ENCODE measurements around the gene NFAT5. TPM values are rescaled to one million over a fixed set of nuclear protein-coding genes. Genes with fewer than 3 reads are reported as not detected.

The NFAT5 gene
- total RNA-seq, 2 donors from 2014 or later = 77.3 to 98.6 TPM

DNA sequence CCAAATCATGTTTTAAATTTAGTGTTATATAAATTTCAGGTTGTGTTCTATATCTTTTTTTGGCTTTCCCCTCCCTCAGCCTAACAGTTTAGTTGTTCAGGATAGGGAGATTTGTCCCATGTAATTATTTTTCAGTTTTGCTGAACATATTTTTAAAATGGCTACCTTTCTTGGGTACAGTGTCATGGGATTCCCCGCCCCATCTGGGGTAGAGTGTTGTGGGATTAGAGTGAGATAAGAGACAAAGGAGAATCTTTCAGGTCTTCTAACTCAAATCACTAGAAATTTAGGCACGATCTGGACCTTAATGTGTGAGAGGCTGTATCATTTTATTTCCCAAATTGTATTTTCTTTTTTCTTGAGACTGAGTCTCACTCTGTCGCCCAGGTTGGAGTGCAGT, 24.8 kb downstream of the NFAT5 start:
- DNase-seq (ENCODE audit: low spot score) (no peak), ATAC-seq (ENCODE audit: insufficient number of reproducible peaks, low FRiP score, low read depth) (no peak)
- Histone ChIP-seq H3K4me1 (ENCODE audit: control insufficient read depth in 1 of 2, low read depth in 2 of 2) (peaks cover 6 to 16% of the 10 kb centered on the region in 2 donors), H3K27ac (no peak overlapping the region), H3K36me3 (no peaks in the 10 kb centered on the region), H3K9me3 (no peaks in the 10 kb centered on the region), H3K27me3 (replicated peaks; ENCODE audit: insufficient read depth) (no peaks in the 10 kb centered on the region), H3K4me3 (no peak overlapping the region)
- TF ChIP-seq, protein P1, sequence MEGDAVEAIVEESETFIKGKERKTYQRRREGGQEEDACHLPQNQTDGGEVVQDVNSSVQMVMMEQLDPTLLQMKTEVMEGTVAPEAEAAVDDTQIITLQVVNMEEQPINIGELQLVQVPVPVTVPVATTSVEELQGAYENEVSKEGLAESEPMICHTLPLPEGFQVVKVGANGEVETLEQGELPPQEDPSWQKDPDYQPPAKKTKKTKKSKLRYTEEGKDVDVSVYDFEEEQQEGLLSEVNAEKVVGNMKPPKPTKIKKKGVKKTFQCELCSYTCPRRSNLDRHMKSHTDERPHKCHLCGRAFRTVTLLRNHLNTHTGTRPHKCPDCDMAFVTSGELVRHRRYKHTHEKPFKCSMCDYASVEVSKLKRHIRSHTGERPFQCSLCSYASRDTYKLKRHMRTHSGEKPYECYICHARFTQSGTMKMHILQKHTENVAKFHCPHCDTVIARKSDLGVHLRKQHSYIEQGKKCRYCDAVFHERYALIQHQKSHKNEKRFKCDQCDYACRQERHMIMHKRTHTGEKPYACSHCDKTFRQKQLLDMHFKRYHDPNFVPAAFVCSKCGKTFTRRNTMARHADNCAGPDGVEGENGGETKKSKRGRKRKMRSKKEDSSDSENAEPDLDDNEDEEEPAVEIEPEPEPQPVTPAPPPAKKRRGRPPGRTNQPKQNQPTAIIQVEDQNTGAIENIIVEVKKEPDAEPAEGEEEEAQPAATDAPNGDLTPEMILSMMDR (IDR thresholded peaks at IDR 0.05) = no peak

DNA sequence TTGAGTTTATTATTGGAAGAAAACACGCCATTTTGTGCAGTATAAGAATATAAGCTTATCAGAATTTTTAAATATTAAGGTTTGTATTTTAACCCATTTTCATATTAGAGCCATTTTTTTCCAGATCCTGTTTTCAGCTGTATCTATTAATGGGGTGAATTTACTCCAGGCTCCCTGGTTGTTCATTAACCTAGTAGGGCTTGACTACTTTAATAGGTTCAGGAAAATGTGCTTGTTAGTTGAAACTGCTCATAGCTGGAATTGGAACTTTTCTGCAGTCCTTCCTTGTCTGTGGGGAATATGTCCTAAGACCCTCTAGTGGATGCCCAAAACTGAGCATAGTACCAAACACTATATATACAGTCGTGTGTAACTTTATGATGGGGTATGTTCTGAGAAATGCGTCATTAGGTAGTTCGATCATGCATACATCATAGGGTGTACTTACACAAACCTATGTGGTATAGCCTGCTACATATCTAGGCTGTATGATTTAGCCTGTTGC, 28.0 kb downstream of the NFAT5 start:
- Histone ChIP-seq H3K27ac (no peak overlapping the region), H3K4me3 (no peak overlapping the region), H3K4me1 (ENCODE audit: control insufficient read depth in 1 of 2, low read depth in 2 of 2) (peaks cover 8 to 11% of the 10 kb centered on the region in 2 donors), H3K27me3 (replicated peaks; ENCODE audit: insufficient read depth) (no peaks in the 10 kb centered on the region), H3K36me3 (no peaks in the 10 kb centered on the region), H3K9me3 (no peaks in the 10 kb centered on the region)
- ATAC-seq (ENCODE audit: insufficient number of reproducible peaks, low FRiP score, low read depth) = no peak
- DNase-seq (ENCODE audit: low spot score) = no peak
- TF ChIP-seq, protein P1 (IDR thresholded peaks at IDR 0.05) = no peak

DNA sequence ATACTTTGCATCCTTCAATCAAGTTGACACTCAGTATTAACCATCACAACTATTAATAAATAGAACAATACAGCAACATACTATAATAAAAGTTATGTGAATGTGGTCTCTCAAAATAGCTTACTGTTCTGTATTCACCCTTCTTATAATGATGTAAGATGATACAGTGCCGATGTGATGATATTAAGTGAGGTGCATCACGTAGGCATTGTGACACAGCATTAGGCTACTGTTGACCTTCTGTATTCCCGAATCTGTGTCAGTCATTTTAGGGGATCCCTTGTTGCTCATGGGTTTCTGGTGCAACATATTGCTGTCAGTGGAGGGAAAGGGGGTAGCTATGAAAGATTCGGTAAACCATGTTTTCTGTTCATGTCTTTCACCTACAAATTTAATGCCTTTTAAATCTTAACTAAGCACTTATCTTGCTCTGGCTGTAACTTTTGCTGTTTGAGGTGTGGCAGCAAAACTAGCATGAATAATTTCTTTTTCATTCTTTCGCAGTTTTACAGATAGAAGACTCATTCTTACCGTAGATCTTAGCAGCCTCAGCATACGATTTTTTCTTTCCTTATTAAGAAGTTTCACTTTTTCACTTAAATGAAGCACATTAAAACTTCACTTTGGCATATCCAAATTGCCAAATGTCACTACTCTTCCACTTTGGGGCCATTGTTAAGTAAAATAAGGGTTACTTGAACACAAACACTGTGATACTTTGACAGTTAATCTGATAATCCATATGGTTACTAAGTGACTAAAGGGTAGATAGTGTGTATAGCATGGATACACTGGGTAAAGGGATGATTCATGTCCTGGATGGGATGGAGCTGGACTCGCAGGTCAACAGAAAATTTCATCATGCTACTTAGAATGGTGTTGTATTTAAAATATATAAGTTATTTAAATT, 29.6 kb downstream of the NFAT5 start:
- Histone ChIP-seq H3K9me3 (no peaks in the 10 kb centered on the region), H3K4me3 (no peak overlapping the region), H3K36me3 (no peaks in the 10 kb centered on the region), H3K4me1 (ENCODE audit: control insufficient read depth in 1 of 2, low read depth in 2 of 2) (peaks cover 5 to 11% of the 10 kb centered on the region in 2 donors), H3K27ac (no peak overlapping the region), H3K27me3 (replicated peaks; ENCODE audit: insufficient read depth) (no peaks in the 10 kb centered on the region)
- DNase-seq (ENCODE audit: low spot score) (no peak), ATAC-seq (ENCODE audit: insufficient number of reproducible peaks, low FRiP score, low read depth) (no peak)
- TF ChIP-seq, protein P1 (IDR thresholded peaks at IDR 0.05) = no peak

DNA sequence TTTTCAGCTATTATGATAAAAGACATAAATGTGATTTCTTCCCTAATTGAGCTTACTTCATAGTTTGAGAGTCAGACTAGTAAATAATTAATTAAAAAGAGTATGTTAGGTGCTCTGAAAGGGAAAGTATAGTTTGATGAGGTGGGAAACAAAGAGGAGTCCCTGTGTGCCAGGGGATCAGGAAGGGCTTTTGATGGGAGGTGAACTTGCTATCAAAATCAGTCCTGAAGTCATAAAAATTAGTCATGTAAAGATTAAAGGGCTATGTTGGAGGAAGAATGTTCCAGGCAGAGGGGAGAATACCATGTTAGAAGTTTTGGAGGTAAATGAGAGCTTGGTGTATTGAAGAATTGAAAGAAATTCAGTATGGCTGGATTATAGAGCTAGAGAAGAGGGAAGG, 31.0 kb downstream of the NFAT5 start:
- no peaks in the 10 kb centered on the region for H3K36me3 ChIP-seq
- no peak overlapping the region for H3K27ac ChIP-seq
- H3K4me1 ChIP-seq (ENCODE audit: control insufficient read depth in 1 of 2, low read depth in 2 of 2) = peaks cover 5 to 11% of the 10 kb centered on the region in 2 donors
- DNase-seq (ENCODE audit: low spot score) (no peak), ATAC-seq (ENCODE audit: insufficient number of reproducible peaks, low FRiP score, low read depth) (no peak)
- H3K27me3 ChIP-seq (replicated peaks; ENCODE audit: insufficient read depth) = no peaks in the 10 kb centered on the region
- H3K4me3 ChIP-seq = no peak overlapping the region
- no peaks in the 10 kb centered on the region for H3K9me3 ChIP-seq
- TF ChIP-seq, protein P1 (IDR thresholded peaks at IDR 0.05) = no peak

DNA sequence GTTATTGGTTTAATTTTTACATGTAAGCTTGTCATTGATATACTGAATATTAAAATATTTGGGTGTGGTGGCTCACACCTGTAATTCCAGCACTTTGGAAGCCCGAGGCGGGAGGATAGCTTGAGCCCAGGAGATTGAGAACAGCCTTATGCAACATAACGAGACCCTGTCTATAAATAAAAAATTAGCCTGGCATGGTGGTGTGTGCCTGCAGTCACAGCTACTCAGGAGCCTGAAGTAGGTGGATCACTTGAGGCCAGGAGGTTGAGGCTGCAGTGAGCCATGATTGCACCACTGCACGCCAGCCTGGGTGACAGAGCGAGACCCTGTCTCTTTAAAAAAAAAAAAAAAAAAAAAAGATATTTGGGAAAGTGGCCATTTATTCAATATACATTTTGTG, 32.3 kb downstream of the NFAT5 start:
- H3K9me3 ChIP-seq = no peaks in the 10 kb centered on the region
- no peak overlapping the region for H3K27ac ChIP-seq
- H3K4me3 ChIP-seq = no peak overlapping the region
- H3K36me3 ChIP-seq = no peaks in the 10 kb centered on the region
- peaks cover 5 to 8% of the 10 kb centered on the region in 2 donors for H3K4me1 ChIP-seq (ENCODE audit: control insufficient read depth in 1 of 2, low read depth in 2 of 2)
- no peak for DNase-seq (ENCODE audit: low spot score)
- ATAC-seq (ENCODE audit: insufficient number of reproducible peaks, low FRiP score, low read depth) = no peak
- TF ChIP-seq, protein P1 (IDR thresholded peaks at IDR 0.05) = no peak
- no peaks in the 10 kb centered on the region for H3K27me3 ChIP-seq (replicated peaks; ENCODE audit: insufficient read depth)

All from thoracic aorta (tissue), 2 donors.